GM18511 (cell line): ENCODE data around the gene EVL.

Source experiments
- ATAC-seq: cut with Tn5 transposase; IDR thresholded peaks from one replicate; pipeline ENCODE4 v1.9.1; 2021; ENCODE audit warnings: mild to moderate bottlenecking, moderate library complexity; ENCODE audit not compliant: unreplicated experiment

The EVL gene

DNA sequence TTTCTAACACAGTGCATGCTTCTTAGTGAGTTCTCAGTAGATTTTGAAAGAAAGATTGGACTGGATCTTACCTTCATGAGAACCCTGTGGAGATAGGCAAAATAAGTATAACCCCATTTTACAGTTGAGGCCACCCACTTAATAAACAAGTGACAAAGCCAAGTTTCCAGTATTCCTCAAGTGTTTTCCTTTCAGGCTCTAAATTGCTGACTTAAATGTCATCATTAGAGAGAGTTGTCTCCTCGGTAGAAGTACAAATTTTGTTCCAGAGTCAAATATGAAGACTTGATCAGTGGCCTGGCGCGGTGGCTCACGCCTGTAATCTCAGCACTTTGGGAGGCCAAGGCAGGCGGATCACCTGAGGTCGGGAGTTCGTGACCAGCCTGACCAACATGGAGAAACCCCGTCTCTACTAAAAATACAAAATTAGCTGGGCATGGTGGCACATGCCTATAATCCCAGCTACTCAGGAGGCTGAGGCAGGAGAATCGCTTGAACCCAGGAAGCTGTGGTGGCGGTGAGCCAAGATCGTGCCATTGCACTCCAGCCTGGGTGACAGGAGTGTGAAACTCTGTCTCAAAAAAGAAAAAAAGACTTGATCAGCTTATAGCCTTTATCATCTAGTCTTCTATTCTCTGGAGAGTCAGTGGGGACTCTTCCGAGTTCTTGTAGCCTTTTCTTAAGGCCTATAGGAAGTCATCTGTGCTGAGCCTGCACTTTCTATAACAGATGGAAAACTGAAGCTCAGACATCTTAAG lies 708 bp upstream of the EVL start:
- ATAC-seq = peak; percentile 10

DNA sequence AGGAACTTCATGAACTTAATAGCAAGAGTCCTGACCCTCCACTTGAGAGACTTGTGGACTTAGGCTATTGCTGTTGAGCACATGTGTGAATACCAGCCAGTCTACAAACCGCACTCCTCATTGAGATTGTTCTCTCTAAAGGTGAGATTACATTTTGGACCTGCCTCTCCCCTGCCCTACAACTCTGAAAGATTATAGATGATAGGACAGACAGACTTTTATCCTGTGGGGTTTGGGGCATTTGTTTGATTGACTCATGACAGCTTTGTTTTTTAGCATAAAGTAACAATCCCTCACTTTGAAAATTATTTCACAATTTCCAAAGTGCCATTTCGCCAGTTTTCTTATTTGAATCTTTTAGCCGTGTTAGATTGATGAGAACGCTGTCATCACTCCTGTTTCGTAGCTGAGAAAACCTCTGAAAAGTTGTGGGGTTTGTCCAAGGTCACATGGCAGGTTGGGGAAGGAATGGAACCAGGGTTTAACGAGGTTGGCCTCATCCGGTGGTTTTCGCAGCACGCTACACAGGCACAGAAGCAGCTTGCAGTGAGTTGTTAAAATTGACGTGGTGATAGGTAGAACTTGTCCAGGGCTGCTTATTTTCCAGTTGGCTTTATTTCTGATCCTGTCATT lies 836 bp downstream of the EVL start:
- peak; percentile 45 for ATAC-seq

DNA sequence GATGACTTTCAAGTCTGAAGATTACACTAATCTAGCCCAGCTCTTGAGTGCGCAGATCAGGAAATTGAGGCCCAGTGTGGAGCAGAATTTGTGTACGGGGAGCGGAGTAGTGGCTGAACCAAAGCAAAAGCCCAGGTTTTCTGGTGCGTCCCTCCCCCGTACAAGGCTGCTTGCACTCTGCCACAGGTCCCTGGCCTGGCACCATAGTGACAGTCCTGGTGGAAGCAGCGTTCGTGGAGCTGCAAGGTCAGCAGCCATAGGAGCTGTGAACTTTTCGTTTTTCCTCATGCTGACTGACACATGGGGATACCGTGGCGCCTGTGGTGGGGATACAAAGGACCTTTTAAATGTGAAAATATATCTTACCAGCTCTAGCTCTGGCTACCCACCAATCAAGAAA lies 1.7 kb downstream of the EVL start:
- ATAC-seq = no peak

DNA sequence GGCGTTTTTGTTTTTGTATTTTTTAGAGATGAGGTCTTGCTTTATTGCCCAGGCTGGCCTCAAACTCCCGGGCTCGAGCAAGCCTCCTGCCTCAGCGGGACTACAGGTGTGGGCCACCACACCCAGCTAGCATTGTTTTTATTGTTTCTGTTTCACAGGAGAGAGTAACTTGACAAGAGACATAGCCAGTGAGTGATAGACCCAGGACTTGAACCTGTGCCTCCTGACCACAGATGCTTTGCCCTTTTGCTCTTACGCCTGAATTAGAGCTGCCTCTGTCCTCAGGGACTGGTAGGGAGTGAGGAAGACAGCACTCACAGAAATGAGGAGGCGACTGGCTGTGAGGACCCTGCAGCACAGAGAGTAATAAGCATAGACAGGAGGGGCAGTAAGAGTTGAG lies 2.3 kb downstream of the EVL start:
- no peak for ATAC-seq

DNA sequence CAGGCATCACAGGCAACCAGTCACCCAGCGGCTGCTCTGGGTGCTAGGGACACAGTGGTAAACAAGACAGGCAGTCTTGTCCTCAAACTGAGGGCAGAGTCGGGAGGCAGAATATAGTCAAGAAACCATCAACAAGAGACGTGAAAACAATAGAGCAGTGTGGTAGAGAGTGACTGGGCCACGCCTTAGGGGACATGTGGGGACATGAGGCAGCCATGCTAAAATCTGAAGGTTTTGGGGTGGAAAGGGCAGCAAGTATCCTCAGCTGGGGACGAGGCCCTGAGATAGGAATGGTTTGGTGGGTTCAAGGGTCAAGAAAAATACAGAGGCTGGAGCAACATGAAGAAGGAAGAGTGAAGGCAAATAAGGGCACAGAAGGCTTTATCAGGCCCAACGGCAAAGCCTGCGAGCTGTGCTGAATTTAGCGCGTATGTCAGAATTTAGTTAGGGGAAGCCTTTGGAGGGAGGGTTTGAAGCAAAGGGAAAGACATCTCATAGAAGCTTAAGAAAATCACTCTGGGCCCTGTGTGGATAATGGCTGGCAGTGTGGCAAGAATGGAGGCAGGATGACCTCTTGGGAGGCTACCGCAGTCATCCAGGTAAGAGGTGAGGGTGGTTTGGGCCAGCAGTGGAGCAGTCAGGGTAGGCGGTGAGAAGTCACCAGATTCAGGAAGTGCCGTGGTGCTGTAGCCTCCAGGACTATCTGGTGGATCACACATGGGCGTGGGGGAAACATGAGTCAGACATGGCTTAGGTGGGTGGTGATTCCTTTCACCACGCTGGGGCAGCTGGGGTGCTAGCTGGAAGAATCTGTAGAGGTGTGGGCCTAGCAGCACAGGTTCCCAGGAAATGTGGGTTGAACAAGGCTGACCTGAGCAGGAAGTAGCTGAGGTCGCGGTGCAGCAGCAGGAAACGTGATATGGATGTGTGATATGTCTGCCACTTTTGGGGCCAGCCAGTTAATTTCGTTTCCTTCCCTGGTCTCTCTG lies 3.0 kb downstream of the EVL start:
- ATAC-seq = peak; percentile 40

DNA sequence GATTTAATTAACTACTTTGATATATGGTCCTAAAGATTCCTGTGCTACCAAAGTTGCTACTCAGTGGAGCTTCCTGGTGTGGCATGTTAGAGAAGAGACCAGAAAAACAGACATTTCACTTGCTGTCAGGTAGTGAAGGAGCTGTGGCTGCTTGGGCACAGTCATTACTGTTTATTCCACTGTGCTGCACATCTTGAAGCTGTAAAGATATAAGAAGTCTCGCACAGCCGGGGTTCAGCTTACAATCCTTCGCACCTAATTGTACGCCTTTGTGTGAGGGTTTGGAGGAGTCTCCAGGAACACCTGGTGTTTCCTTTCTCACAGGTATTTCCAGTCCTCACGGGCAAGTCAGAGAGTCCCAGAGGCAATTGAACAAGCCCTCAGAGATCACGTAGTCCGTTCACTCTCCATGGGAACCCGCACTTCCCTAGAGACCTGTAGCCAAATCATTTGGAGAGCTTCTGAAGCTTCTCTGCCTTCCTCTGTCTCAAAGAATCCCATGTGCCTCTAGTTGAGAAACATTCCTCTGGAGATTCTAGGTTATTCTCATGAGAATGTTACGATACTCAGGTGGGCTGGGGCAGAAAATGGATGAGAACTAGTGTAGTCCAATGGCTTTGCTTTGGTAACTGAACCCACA lies 4.1 kb downstream of the EVL start:
- no peak for ATAC-seq

DNA sequence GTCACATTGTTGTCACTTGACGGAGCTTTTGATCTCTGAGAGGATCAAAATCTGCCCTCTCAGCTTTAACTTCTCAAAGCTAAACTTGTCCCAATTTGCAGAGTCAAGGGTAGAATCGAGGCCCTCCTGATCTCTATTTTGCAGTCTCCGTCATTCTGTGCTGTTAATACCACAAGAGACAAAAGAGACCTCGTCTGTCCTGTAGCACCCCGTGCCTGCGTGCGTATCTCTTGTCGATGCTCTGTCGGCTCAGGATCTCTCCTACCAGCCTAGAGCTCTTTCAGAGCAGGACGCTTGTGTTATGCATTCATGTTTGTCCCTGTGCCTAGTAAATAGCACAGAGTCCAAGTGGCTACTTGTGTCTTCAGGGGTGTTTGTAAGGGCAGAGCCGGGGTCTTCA lies 5.1 kb downstream of the EVL start:
- no peak for ATAC-seq

DNA sequence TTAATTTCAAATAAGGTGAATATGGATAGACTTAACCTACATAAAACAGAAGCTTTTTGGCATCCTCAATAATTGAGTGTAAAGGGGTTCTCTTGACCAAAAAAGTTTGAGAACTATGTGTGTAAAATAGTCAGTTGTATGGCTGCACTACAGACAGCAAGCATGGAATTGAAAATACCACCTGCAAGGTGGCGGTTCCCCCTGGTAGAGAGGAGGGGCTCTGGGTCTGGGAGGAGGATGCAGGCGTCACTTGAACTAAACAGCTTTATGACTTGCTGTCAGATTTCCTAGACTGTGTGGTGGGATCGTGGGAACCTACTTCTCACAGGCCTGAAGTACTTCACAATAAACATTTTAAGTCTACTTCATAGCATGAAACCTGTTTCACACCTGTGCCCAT lies 6.3 kb downstream of the EVL start:
- no peak for ATAC-seq

DNA sequence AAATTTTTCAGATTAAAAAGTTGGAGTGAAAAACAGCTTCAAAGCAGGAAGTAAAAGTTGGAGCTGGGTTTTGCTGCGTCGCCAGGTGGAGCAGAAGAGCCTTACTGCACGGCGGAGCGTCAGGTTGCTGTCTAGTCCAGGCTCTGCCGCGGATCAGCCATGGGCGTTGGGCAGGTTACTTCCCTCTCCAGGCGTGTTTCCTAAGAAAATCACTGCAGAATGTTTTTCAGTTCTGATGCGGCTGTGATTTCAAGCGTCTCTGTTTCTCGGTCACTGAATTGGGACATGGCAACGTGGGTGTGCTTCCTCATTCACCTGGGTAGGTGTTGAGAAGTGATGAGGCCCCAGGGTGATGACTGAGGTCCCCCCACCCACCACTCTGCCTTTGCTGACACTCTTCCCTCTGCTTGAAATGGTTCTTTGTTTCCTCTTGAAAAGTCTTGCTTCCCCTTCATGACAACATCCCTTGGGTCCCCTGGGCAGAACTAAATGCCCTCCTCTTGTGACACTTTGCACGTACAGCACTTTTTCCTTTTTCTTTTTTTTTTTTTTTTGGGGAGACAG lies 7.6 kb downstream of the EVL start:
- ATAC-seq = peak; percentile 26

DNA sequence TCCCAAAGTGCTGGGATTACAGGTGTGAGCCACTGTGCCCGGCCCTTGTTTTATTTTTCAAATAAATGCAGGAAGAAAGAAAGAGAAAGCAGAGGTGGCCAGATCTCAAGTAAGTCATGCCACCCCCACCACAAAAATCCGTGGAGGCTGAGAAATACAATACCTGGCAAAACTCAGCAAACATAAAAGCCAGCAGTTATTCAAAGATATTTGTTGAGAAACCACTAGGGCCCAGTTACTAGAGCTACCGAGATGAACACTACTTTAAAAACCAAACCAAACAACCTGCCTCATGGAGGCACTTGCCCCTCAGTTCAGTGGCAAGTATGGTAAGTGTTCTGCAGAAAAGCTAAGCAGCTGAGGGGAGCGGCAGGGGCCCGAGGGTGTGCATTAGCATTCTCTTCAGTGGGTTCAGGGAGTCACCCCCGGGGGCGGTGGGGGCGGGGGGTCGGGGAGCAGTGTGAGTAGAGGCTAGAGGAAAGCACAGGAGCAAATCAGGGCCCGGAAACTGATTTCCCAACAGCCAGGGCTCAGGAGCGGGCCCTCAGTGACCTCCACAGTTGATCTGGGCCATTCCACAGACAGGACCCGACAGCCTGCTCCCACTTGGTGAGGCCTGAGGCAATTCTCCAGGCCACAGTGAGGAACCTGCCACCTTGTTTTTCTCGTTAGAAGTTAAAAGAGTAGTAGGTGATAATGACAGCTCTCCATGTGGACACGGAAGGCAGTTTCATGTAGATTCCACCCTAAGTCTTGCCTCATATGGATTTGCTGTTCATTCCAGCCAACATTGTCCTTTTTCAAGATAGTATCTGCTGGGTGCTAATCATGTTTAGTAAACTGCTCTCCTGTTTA lies 8.6 kb downstream of the EVL start:
- no peak for ATAC-seq

DNA sequence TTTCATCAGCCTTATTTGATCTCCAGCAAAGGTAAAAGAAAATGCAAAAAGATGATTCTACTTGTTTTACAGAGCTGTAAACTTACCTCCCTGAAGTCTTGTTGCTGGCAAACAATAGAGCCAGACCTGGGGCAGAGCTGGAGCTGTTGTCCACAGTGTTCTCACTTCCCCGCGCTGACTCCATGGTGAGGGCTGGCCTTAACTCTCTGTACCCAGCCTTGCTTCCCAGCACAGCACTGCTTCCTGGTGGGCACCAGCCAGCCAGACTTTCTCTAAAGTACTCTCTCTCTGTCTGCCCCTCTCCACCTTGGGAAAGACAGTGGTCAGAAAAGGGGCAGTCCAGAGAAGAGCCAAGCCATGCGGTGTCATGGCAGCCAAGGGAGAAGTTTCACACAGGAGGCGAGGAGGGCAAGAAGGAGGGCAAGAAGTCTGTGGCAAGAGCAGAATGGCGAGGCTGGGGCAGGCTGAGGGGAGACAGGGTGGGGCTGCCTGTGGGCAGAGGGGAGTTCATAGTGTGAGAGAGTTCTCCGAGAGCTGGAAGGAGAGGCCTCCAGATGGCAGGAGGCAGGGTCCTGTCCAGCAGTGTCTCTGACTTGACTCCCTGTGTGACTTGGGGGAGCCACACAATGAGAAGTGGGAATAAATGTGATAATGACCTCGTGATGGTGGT lies 9.3 kb downstream of the EVL start:
- ATAC-seq = no peak

DNA sequence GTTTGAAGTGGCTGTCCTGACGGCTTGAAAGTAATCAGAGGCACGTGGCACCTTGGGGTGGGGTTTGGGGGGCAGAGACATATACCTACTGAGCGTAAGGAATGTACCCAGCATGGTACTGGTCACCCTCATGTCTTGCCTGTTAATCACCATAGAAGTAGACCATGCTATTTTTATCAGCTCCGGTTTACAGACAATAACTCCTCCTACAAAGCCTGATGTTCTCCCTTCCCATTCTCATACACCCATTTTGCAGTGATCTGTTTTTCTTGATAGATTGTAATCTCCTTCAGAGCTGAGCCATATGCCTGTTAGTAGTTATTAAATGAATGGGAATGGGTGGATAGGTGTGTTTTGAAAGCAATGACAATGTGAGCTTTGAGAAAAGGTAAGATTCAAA lies 10.5 kb downstream of the EVL start:
- ATAC-seq = no peak

DNA sequence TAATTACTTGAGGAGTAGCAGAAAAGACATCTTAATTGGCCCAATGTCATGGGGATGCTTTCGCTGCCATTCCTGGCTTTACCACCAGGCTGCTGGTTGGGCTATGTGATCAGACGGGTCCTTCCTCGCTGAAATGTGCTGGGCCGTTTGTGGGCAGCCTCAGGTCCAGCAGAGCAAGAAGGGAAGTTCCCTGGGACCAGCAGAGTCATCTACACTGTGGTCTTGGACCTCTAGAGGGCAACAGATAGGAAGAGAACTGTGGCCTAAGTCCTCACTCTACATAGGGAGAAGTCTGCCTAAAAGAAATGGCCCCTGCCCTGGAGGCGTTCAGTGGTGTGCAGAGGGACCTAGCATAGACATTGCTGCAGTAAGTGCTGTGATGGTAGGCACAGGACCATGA lies 10.9 kb downstream of the EVL start:
- peak; percentile 59 for ATAC-seq

DNA sequence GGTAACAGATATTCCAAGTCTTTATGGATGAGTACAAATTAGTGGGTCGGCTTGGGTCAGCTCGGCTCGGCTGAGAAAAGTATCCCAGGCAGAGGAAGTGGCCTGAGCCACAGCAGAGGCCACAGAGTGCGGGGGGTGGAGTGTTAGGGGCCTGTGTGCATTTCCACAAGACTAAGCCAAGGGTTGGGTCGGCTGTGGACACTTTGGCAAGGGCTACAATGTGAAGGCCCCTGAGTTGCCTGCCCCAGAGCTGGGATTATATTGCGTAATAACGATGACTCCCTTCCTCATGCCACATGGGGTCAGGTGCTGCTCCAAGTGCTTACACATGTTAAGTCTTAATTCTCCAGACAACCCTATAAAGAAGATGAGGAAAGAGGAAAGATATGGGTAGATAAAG lies 11.4 kb downstream of the EVL start:
- no peak for ATAC-seq

DNA sequence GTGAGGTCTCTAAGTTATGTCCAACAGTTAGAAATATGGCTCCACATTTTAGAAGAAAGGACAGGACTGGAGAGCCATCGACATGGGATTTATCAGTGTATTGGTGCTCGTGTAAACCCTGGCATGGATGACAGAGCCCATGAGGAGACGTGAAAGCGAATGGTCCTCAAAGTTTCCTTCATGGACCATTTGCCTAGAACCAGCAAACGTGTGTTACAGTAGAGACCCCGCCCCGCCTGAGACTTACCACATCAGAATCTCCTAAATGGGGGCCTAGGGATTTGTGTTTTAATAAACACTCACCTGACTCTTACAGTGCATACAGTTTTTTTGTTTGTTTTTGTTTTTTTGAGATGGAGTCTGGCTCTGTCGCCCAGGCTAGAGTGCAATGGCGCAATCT lies 12.2 kb downstream of the EVL start:
- no peak for ATAC-seq

DNA sequence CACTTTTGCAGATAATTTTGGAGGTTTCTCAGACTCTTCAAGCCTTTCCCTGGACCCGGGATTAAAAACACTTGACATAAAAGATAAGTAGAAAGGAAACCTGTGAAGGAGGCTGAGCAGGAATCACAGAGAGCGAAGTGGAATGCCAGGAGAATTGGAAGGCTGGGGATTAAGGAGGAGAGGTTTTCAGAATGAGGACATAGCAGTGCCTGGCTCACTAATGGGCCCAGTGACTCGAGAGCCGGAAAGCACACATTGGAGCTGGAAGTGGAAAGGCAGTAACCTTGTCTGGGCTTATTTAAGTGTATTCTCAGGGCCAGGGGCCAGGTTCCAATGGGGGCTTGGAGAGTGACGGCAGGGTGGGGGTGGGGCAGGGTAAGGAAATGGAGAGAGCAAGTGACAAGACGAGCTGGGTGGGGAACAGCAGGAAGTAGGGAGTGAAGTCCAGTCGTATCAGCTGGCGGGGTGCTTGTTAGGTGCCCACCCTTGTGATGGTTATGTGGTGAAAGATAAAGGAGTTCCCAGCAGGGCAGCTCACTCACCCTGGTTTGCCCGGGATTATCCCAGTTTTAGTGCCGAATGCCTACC lies 13.1 kb downstream of the EVL start:
- no peak for ATAC-seq

DNA sequence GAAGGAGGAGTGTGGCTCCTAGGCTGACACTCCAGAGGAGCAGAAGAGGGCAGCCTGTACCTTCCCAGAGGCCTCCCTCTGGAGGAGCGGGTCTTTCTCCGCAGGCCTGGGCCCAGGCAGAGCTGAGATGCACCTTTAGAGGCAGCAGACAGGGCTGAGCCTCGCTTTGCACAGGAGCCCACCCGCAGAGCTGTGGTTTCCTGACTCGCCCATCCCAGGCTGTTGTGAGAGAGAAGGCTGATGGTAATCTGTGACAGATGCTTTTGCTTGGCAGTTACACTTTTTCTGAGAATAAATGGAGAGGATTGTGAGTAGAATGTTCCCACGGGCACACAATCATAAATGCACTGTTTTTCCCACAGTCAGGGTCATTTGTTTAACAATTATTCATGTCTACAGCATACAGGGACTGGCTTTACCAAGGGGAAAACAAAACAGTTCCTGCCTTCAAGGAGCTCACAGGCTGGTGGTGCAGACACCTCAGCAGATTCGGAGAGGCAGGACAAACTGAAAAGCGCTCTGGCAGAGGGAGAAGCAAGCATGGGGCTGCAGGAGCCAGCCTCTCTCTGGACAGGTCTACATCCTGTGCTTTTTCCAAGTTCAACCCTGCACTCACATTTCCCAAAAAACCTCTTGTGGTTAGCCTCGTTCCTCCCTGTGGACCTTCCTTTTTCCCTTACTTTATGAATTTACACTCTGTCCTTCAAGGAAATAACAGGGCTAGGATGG lies 13.9 kb downstream of the EVL start:
- no peak for ATAC-seq

DNA sequence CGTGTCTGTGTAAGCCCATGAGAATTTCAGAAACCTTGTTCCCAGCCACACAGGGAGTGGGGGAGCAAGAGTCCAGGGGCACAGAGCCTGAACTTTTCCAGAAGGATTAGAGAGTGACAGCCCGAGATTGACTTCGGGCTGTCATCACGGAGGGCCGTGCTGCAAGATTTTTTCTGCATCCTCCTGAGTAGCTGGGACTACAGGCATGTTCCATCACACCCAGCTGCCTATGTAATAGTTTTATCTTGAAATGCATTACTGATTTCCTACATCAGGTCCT lies 14.4 kb downstream of the EVL start:
- no peak for ATAC-seq

DNA sequence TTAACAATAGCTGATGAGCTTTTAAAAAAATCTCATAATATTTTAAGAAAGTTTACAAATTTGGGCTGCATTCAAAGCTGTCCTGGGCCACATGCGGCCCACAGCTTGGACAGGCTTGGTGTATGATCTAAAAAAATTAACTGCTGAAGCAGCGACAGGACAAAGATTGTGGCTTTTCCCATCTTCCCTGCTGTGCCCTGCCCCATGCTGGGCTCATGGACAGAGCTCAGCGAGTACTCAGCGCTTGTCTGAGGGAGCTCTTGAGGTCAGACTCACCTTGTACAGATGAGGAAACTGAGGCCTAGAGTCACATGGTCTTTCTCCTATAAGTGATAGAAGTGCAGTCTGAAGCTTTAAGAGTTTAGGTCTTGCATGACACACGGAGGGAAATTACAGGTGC lies 15.0 kb downstream of the EVL start:
- ATAC-seq = no peak
